ENCODE measurements around the gene NID2.

The NID2 gene

DNA sequence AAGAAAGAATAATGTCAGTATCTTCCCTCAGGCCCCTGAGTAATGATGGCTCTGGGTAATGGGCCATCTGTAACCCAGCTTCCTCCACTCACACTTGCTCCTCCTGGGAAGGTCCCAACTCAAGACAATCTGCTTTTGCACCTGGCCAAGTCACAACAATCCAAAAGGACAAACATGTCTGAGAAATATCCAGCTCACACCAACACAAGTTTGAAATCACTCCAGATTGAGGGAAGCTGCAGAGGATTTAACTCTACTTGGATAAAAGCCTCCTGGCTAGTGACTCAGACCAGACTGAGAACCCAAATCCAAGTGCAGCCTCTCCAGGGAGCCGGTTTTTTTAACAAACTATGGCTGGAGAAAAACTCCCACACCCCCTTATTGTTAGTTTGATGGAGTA lies 45.3 kb downstream of the NID2 start:
- no peak for DNase-seq

DNA sequence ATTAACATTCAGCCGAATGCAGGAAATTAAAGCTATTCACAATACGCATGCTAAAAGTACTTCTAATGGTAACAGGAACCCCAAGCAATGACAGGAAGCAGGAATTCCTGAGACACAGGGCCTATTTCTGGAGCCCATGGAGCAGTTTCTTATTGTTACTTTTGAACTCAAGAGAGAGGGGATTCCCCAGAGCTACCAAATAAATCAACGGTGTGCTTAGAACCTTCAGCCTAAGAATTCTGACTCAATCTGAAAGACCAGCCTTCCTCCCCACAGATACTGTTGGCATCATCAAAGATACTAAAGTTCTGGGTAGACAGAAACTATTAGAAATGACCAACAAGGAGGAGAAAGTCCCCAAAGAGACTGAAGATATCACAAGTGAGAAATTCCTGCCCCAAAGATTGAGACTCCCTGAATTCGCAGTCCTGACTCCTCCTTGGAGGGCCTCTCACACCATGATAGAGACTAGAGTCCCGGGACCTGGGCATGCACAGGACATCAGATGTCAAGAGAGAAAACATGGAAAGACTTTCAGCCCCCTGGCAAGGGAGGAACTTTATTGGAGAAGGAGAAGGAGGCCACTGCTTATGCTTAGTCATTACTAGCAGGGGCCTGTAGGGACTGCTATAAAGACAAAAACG lies 46.8 kb downstream of the NID2 start:
- DNase-seq: no peak

DNA sequence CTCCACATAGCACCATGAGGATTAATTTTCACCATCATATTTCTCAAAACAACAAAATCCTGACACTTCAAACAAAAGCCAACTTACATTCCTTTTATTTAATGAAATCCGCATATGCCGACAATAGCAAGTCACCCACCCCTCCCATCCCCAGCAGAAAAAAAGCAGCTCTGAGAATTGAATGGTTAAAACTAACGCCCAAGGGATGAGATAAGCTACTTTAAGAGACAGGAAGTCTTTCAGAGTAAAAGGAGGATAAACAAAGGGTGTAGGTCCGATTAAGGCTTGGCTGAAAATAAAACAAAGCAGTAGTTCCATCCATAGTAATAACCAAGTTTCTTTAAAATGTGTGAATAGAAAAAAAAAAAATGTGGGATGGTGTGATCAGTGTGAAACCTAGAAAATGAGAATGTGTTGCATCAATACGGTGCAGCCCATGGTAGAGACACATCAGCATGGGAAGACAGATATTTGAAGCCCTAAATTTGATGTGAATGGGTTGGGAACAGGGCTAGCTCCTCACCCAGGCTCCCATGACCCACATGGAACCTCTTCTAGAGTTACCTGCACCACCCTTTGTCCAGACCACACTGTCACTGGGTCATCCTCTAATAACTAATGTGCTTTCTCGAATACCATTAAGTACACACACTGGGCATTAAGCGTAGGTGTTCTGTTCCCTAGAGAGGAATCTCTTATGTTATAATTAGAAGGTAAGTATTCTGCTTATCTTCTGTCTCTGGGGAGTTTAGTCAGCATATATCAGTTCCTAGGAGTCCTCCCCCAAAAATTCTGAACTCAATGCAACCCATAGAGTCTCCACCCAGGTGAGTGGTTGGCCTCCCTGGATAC lies 47.8 kb downstream of the NID2 start:
- DNase-seq: no peak

DNA sequence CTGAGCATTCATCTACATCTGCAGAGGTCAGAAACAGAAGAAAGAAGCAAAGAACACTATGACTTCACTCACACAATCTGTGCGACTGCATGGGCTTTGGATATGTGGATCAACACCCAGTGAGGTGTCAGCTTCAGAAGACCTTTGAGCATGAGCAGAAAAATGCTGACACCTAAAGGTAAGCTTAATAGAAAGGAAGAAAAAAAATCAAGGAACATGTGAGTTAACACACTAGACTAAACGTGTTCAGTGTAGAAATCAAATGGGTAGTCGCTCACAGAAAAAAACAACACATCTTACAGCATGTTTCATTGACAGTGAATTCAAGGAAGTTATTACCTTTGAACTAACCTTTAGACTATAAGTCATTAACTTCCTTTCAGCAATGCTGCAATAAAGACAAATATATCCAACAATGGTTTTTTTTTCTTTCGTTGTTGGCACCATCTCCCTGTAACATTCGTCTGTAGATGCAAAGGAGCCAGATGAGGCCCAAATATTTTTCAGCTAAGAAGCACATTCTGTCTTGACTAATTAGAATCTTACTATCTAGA lies 48.6 kb downstream of the NID2 start:
- no peak for DNase-seq

DNA sequence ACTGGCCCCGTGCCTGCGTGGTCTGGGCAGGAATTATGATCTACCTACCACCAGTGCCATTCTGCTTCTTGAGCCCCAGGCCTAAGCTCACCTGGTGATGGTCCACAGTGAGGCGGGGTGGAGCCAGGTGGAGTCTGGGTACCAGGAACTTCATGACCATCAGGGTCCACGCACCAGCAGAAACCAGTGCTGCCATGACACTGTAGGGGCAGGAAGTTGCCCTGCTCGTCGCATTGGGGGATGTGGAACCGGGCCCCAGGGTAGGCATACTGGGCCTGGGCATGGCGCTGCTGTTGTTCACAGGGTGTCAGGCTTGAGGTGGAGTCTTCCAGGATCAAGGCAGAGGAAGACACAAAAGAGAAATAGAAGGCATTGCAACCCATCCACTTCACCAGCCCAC lies 49.9 kb downstream of the NID2 start:
- DNase-seq: no peak

DNA sequence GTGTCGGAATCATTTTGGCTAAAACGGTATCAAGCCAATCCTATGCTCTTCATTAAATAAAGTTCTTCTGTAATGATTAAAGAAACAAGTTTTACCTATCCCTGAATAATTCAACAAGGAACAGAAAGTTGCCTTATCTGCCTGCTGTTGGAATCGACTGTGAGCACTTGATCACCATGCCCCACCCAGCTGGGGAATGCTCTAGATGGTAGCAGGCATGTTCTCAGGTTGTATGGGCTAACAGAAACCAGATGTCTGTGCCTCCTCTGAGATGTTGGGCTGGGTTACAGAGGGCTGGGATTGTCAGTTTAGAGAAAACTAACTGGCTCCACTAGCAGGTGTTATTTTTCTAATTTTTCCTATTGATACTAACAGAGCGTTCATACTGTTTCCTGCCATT lies 50.6 kb downstream of the NID2 start:
- DNase-seq: no peak

DNA sequence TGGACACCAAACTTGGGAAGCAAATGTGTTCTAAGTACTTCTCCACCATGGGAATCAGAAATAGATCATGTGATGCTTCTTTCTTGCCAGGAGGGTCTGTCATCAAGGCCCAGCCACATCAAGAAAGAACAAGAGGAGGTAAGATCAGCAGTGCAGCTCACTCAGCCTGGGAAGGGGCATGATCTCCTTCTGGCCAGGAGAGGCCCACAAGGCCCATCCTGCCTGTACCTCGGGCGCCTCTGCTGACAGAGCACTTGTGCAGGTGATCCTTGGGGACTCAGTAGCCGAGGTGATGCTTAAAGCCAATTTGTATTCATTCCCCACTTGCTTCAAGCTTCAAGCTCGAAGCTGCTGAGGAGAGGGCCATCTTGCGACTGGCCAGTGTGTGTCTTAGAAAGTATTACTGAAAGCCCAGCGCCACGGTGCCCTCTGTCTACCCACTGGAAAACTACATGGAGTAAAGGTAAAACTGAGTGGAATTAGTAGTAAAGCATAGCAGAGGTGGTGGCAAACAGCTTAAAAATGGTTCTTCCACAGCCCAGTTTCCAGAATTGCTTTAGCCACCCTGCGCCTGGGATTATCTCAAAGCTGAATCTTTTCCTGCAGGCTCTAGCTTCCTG lies 53.3 kb downstream of the NID2 start:
- DNase-seq: peak; percentile 18

DNA sequence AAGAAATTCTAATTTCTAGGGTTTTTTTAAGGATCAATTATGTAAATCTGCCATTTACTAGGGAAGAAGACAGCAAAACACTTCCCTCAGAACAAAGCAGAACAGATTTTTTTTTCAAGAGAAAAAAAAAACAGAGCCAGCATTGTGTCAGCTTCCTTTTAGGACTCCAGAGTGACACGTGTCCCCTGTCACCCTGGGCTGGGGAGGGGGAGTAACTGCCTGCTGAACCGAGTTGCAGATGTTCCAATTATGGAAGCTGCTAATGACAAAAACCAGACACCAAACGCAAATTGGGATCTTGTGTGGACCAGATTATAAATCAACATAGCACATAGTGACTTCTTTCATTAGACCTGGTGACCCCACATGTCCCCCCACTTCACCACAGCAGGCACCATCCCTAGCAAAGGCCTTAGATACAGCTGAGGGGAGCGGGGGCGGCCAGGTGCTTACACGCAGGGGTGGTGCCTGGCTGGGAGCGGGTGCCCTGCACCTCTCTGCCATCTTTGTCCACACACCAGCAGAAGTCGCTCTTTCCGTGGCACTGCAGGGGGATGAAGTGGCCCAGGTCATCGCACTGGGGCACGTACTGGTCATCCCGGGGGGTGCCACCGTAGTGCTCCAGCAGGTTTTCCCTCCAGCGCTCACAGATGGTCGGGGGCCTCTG lies 54.1 kb downstream of the NID2 start:
- DNase-seq: peak; percentile 34

DNA sequence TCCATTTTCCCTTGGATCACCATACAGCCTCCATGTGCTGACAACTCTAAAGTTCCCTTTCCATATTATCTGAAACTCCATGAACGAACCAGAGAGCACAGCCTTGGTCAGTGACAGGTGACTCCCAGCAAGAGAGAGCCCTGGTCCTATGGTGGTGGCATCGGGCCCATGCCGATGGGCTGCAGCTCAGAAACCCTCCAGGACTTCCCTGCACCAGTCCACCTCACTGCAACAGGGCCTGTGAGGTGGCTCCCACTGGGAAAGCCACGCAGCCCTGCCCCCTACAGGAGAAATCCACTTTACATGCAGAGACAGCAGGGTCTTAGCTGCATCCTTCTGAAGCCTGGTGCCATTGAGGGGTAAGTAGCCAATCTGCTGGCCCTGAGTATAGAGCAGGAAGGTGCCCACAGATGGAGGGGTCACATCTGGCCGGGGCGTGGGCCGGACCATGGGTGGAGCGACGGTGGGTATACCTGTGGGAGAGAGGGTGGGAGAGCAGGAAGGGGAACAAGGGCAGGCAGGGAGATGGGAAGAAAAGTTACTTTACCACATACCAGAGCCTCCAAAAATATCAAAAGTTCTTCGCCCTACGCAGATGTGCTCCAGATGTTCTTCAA lies 54.8 kb downstream of the NID2 start:
- DNase-seq: no peak

DNA sequence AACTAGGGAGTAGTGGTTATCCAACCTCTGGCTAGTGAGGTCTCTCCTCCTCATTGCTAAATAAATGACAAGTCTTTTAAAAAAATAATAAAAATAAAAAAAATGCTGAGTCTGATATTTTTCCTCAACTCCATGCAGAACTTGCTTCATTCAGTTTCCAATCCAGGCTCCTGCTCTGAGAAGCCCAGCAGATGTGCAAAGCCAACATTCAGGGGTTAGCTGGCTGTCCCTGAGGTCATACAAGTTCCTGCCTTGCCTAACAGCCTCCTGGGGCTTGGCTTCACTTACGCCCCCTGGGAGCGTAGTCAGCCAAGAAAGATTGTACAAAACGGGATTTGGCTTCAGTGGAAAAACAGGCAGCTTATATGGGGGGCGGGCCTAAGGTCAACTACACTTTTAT lies 56.2 kb downstream of the NID2 start:
- peak; percentile 41 for DNase-seq

DNA sequence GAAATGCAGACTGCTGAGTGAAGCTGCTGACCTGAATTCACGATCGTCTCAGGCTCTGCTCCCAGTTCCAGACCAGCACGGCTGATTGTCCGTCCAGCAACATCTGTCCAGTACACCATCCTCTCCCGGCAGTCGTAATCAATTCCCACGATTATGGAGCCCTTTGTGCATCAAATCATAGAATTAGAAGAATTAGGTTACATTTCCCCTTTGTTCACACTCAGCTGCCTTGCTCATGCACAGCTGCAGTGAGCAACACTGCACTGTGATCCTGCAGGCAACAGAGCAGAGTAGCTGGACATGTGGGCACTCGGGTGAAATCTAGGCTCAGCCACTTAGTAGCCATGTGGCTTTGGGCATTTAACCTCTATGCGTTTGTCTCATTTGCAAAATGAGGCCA lies 57.3 kb downstream of the NID2 start:
- no peak for DNase-seq

DNA sequence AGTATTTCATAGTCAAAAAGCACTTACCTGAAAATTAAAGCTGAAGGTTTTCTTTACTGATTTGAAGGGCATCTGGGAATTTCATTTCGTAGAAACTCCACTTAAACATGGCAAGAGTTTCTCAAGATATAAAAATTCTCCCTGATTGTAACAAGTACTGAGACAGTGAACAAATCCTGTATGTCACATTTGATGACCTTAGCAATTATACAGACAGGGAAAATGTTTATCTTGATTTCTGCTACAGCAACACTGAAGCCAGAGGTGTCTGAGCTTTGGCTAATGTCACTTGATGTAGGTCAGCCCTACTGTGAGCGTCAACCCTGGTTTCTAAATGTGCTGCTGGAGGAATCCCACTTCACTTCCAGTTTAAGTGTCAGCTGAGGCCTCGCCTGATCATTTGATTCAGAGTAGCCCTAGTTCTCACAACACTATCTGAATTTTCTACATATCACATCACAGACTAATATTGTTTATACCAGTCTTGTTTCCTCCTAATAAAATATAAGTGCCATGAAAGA lies 58.6 kb downstream of the NID2 start:
- DNase-seq: no peak

DNA sequence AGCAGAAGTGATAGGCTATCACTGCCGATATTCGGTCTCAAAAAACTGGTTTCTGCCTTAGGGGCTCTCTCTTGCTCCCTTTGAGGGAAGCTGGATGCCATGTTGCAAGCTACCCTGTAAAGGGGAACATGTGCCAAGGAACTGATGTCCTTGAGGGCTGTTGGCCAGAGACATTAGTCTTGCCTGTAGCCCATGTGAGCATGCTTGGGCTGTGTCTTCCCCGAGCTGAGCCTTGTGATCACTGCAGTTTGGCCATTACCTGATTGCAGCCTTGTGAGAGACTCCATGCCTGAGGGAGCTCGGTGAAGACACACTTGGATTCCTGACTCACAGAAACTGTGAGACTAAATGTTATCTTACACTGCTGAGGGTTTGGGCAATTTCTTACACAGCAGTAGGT lies 60.7 kb downstream of the NID2 start:
- no peak for DNase-seq

DNA sequence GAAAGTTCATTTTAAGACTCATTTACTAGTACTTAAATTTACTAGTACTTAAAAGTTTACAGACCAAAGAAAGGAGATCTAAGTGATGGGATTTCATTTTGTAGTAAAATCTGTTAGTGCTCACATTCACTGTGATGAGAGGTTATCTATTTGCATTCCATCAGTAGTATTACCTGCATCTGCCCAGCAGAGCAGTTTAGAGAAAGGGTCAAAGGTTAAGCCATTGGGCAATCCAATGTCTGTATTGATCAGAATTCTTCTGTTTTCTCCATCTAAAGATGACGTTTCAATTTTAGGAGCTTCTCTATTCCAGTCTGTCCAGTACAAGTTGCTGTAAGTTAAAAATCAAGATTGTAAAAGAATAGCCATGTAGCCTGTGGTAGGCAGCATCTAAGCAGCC lies 61.2 kb downstream of the NID2 start:
- DNase-seq: no peak

DNA sequence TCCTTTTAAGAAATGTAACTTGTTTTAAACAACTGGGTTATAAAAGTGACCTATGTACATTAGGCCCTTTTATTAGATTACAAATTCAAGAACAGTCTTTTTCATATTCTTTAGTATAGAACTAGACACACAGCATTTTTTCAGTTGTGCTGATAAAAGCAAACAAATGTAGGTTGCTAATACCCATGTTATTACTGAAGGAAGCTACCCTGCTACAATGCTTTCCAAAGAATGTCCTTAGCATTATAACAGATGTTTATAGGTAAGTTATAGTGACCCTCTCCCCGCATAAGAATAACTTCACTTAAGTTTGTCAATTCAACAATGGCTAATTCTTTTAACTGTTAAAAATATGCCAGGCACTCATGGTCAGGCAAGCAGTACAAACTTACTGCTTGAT lies 61.6 kb downstream of the NID2 start:
- DNase-seq: no peak

DNA sequence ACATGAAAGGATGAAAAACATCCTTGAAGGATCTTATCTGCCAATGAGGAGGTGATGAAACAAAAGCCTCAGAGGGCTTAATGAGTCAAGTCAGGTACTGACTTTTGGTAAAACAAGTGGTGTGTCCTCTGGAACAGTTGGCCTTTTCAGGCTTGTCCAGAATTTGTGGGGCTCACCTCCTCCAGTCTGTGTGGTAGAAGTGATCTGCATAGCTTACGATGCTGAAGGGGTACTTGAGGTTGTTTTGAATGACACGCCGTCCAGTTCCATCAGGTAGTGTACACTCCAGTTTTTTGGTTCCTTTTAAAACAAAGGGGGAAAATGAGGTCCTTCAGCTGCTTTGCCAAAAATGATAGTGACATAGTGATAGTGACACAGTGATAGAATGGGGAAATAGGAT lies 62.5 kb downstream of the NID2 start:
- DNase-seq: no peak

DNA sequence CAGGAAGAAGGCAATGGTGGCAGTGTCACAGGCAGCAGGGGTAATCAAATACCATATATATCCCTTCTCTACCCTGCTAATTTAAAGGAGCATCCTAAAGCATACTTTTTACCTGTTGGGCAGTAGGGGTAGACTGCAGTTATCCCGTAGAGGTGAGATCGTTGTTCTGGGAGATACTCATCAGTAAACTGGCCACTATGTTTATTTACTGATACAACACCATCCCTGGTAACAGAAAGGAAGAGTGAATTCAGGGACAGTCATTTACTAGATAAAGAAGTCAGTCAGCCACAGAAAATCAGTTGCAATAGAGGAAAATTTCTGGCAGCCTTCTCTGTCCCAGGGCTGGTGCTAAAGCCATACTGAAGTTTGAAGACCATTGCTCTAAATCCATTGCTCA lies 63.2 kb downstream of the NID2 start:
- no peak for DNase-seq

DNA sequence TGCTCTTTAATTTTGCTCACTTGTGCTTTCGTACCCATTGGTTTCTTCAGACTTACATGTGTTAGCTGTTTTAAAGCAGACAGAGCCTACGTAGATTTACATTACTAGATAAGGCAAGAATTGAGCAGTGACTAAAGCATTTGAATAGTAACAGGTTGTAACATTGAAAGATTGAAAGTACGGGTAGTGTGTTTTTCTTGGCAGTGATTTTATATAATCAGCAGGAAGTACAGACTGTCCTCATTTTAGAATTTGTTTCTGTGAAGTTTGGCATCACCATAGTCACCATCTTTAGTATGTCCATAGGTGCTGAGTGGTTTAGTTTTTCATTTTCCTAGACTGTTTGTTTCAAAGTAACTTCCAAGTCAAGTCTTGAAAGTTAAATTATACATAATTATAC lies 65.5 kb downstream of the NID2 start:
- no peak for DNase-seq

DNA sequence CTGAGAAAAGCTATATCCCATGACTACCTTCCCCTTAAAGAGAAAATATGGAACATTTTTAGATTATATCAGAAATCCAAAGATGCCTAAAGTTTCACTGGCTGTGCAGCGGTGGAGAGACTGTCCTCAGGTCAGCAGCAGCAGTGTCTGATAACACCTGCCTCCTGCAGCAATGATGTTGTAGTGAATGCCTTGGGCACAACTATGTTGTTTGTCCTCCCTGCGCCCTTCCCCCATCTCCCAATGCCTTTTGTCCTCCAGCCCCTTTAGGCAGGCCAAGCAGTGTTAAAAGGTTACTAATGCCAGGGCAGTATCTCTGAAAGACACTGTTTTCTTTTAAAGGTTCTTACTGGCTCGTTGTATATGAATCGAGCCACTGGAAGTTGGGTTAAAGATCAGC lies 66.3 kb downstream of the NID2 start:
- DNase-seq: no peak

DNA sequence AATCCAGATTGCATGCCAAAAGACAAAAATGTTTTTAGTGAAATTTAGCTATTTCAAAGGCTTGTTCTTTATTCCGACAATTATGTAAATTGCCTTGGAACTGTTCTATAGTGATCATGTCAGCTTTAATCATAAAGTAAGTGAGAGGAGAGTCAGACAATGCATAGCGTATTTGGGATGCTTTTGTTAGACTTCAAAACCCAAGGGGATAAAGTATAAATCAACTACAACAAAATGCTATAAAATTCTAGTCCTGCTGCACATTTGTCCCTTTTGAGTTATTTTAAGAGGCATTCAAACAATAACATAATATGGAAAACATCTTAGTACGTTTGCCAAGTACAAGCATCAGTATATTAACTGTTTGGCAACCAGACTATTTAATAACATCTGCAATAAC lies 68.2 kb downstream of the NID2 start:
- no peak for DNase-seq

DNA sequence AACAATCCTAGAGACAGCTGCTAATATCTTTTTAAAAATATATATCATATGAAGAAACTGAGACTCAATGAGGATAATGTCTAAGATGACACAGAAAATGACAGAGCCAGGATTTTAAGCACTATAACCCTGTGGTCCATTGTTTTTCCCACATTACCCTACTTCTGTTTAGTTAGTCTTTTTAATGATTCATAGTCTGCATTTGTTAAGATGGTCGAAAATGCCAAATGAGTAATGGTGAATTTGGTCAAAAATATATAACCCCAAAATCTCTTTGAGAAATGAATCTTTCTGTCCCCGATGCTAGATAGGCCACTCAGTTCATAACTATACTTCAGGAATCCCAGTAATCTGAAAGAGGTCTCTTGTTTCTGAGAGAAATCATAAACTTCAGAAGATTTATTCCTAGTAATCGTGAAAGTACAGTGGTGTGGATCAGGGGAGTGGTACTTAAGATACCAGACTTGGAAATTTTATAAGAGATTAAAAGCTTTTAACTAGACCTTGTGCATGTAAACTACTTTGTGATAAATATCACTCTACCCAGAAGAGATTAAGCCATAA lies 68.8 kb downstream of the NID2 start:
- no peak for DNase-seq

DNA sequence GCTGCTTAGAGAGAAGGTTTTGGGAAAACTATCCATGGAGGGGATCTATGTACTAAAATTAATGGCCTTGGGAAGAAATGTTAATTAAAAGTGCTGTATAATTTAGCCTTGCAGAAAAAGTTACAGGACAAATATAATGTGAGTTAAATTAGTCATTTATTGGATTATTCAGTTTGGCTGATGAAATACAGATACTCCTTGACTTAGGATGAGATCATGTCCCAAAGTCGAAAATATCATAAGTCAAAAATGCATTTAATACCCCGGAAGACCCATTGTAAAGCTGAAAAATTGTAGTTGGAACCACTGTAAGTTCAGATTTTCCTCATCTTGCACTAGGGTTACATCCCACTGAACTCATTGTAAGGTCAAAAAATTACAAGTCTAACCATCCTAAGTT lies 69.8 kb downstream of the NID2 start:
- no peak for DNase-seq
